HG03159 (cell line): ENCODE data around the gene WDFY1.
A peak's percentile ranks its signal among the peaks of the same experiment; 100 is the strongest.
"Not testable (repeated sequence)": the region's sequence is repeated elsewhere in the genome, so short reads cannot be mapped to it uniquely, and the experiment has no call there.

Experiments
- ATAC-seq: cut with Tn5 transposase; IDR thresholded peaks from one replicate; pipeline ENCODE4 v1.9.1; 2021; ENCODE audit warnings: mild to moderate bottlenecking, moderate library complexity; ENCODE audit not compliant: unreplicated experiment

Gene WDFY1

GRCh38 chr2:223897669-223898330 is 47.3 kb downstream of the WDFY1 start:
- no peak for ATAC-seq

DNA sequence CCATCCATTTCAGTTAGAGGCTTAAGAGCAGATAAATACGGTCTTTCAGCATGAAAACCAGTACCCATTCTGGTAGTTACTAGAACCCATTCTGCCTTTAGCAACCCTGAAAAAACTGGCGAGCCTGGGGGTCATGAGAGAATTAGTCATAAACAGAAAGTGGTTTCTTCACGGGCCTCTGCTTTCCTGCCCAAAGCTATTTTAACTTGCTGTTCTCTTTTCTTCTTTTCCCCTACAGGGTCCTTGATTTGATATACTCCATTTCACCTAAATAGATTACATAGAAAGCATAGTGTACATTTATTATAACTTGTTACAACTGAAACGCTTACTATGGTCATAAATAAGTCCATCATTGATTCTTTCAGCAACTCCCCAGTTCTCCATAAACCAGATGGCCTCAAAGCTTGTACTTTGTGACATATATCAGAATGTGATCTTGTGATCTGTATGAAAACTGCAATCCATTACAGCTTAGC is 48.3 kb downstream of the WDFY1 start:
- ATAC-seq = peak; percentile 70

- no peak for ATAC-seq
Measured at GRCh38 chr2:223894968-223895367, 50.2 kb downstream of the WDFY1 start.

DNA sequence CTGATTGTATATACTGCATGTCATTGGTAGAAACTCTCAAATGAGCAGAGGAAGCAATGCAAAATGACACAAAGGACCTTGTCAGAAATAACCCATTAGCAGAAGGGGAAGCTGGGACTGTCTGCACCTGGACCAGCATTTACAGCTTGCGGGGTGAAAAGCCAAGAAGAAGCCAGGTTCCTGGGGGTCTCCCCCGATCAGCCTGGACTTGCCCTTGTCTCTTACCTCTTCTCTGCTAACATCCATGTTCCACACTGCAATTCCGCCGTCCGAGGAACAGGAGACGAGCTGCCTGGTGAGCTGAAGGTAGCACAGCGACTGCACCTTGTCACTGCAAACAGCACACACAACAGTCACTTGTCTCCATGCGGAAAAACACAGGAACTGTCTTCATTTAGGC is 51.1 kb downstream of the WDFY1 start:
- no peak for ATAC-seq

- no peak for ATAC-seq
Measured at GRCh38 chr2:223890721-223891120, 54.4 kb downstream of the WDFY1 start.

DNA sequence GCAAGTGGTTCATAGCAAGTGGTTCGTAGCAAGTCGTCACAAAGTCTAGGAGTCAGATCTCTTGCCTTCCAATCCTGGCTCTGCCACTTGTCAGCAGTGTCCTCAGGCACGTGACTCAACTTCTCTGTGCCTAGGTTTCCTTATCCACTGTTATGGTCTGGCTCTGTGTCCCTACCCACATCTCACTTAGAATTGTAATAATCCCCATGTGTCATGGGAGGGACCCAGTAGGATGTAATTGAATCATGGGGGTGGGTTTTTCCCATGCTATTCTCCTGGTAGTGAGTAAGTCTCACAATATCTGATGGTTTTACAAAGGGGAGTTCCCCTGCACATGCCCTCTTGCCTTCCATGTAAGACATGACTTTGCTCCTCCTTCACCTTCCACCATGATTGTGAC is 55.9 kb downstream of the WDFY1 start:
- no peak for ATAC-seq

DNA sequence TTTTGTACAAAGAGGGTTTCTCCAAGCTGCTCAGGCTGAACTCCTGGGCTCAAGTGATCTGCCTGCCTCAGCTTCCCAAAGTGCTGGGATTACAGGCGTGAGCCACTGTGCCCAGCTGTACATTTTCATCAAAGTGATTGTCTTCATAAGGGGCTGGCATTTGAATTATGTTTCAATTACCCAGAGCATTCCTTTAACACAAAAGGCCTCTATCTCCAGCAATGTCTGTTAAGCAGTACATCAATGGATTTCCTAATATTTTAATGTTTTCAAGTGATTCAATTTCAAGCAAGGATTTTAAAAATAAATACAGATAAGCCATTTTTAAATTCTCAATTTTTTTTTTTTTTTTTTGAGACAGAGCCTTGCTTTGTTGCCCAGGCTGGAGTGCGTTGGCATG is 56.9 kb downstream of the WDFY1 start:
- ATAC-seq = no peak

- ATAC-seq = no peak
Measured at GRCh38 chr2:223887127-223887526, 58.0 kb downstream of the WDFY1 start.

GRCh38 chr2:223886726-223887125 is 58.4 kb downstream of the WDFY1 start:
- no peak for ATAC-seq

- peak; percentile 92 for ATAC-seq
Measured at GRCh38 chr2:223884399-223884798, 60.7 kb downstream of the WDFY1 start.

- ATAC-seq = no peak
Measured at GRCh38 chr2:223882715-223883114, 62.4 kb downstream of the WDFY1 start.

- no peak for ATAC-seq
Measured at GRCh38 chr2:223880796-223881195, 64.3 kb downstream of the WDFY1 start.

DNA sequence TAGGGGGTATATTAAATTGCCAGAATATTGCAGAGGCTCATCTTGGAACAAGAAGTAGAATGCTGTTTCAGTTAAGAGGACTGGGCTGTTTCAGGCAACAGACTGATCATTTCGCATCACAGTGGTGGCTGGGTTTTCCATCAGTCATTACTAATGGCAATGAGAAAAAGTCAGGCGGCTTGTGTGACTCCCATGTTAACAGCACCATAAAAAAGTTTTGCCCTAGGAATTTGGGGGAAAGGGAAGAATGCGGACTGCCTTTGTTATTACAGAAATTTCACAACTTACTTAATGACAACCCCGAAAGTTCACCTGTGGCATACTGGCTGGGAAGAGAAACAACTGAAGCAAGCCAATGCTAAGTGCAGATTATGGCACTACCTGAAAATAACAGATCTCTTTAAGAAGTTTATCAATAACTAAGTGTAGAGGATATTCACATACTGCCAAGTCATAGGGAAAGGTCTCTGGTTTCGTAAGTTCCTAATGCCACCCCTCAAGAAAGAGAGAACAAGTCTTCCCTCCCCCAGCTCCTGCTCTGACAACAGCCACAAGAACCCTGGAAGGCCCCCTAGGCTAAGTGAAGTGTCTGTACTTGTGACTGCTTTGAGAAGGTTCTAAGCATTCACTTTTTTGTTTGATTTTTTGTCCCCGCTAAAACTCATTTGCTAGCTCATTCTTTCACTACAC is 67.3 kb downstream of the WDFY1 start:
- peak; percentile 50 for ATAC-seq

DNA sequence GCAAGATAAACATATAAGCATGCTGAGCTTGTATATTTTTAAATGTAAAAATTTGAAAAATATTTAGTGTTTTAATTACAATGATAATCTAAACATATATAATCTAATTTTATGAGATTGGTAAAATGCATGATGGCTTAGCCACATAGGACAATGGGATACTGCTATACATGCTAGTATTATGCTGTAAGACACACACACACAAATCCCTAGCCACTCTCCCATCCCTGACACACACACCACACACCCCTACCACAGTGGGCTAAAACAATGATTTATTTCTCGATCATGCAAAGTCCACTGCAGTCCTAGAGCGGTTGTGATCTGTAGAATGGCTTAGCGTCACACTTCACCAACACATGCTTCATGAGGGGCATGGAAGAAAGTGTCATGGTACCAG is 71.5 kb downstream of the WDFY1 start:
- no peak for ATAC-seq

GRCh38 chr2:223872772-223873171 is 72.4 kb downstream of the WDFY1 start:
- ATAC-seq = not testable (repeated sequence)

GRCh38 chr2:223871661-223872060 is 73.5 kb downstream of the WDFY1 start:
- not testable (repeated sequence) for ATAC-seq

DNA sequence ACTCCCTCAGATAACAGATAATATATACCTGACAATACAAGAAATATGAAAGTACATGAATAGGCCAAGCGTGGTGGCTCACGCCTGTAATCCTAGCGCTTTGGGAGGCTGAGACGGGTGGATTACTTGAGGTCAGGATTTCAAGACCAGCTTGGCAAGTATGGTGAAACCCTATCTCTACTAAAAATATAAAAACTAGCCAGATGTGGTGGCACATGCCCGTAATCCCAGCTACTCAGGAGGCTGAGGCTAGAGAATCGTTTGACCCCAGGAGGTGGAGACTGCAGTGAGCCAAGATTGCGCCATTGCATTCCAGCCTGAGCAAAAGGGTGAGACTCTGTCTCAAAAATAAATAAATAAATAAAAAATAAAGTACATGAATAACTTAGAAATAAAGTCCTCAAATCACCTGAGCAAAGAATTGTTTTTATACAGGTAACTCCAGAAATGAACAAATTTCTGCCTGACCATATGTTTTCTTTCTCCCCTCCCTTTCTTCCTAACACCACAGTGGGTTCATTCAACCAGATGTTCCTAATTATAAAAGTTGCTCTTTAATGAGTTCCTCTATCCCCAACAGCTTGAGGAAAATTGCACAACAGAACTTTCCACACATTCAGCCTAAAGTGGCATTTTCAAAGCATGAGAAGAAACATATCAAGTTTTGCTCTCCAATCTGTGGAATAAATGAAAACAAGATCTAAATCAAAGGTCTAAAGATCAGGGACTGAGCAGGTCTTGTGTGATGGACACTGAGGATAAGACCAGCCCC is 74.1 kb downstream of the WDFY1 start:
- ATAC-seq = no peak

GRCh38 chr2:223868005-223868404 is 77.1 kb downstream of the WDFY1 start:
- ATAC-seq = peak; percentile 59

- ATAC-seq = no peak
Measured at GRCh38 chr2:223865907-223866508, 79.1 kb downstream of the WDFY1 start.

- ATAC-seq = no peak
Measured at GRCh38 chr2:223865124-223865523, 80.0 kb downstream of the WDFY1 start.

DNA sequence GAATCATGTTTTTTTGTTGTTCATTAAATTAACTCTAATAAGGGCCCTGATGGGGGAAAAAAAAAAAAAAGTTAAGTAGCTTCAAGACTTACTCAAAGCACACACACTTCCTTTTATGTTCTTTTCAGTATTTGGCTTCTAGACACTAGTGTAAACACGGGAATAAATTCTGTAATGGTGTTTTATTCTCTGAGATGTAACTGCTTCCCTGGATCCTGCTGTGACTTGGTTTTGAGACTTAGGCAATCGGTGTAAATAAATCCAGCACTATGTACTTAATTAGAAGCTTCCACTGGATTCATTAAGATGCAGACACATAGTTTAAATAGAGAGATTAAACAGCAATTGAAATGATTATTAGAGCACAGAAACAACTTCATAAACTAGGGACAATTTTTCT is 81.6 kb downstream of the WDFY1 start:
- ATAC-seq = no peak
